Tibial artery (tissue), 4 donors: ENCODE data around the gene ANXA1.
"Not testable (repeated sequence)": the region's sequence is repeated elsewhere in the genome, so short reads cannot be mapped to it uniquely, and the experiment has no call there.

Experiments used
- DNase-seq, 2 donors: peaks; one replicate each; pipeline ENCODE4 v3.0.0-alpha.2; 2019
- H3K27ac ChIP-seq, 2 donors: fragments of 200-600 bp; sonication (generic) in 1 of 2; 1 replicate in 1 of 2; 2 replicates in 1 of 2; pipeline ENCODE4 v1.5.1; 2018 to 2019; ENCODE audit warnings: mild to moderate bottlenecking in 1 of 2
- H3K27me3 ChIP-seq, 2 donors: fragments of 200-600 bp; sonication (generic) in 1 of 2; one replicate each; pipeline versions ENCODE4 v1.5.1 to v1.6.0; 2016 to 2019
- H3K36me3 ChIP-seq, 3 donors: fragments of 200-600 bp; sonication (generic) in 2 of 3; one replicate each; pipeline ENCODE4 v1.5.1; 2016 to 2019; ENCODE audit warnings: mild to moderate bottlenecking in 2 of 3
- H3K4me1 ChIP-seq, 4 donors: fragments of 200-600 bp; sonication (generic) in 2 of 4; 1 replicate in 3 of 4; 2 replicates in 1 of 4; pipeline ENCODE4 v1.5.1; 2016 to 2019
- H3K4me3 ChIP-seq, 2 donors: fragments of 200-600 bp; sonication (generic) in 1 of 2; 1 replicate in 1 of 2; 2 replicates in 1 of 2; pipeline ENCODE4 v1.5.1; 2018 to 2019; ENCODE audit warnings: mild to moderate bottlenecking in 2 of 2
- H3K9me3 ChIP-seq, 3 donors: fragments of 200-600 bp; sonication (generic) in 1 of 3; one replicate each; pipeline ENCODE4 v1.5.1; 2016 to 2019
- intact Hi-C: fragments of 100-400 bp; cut with DNase I; formaldehyde crosslinking; loops from one replicate; pipeline ENCODE4 v1.15.0; 2023; ENCODE audit warnings: low total_unique reads
- TF ChIP-seq, protein P1 (sequence below), 2 experiments: fragments of 200-600 bp in 1 of 2; fragments of 450-650 bp in 1 of 2; IDR thresholded peaks; one replicate each; pipeline ENCODE4 v1.5.1; 2017 to 2019; ENCODE audit warnings: antibody characterized with exemption in 2 of 2, mild to moderate bottlenecking in 1 of 2, moderate library complexity in 1 of 2

ANXA1 gene, protein sequence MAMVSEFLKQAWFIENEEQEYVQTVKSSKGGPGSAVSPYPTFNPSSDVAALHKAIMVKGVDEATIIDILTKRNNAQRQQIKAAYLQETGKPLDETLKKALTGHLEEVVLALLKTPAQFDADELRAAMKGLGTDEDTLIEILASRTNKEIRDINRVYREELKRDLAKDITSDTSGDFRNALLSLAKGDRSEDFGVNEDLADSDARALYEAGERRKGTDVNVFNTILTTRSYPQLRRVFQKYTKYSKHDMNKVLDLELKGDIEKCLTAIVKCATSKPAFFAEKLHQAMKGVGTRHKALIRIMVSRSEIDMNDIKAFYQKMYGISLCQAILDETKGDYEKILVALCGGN

DNA sequence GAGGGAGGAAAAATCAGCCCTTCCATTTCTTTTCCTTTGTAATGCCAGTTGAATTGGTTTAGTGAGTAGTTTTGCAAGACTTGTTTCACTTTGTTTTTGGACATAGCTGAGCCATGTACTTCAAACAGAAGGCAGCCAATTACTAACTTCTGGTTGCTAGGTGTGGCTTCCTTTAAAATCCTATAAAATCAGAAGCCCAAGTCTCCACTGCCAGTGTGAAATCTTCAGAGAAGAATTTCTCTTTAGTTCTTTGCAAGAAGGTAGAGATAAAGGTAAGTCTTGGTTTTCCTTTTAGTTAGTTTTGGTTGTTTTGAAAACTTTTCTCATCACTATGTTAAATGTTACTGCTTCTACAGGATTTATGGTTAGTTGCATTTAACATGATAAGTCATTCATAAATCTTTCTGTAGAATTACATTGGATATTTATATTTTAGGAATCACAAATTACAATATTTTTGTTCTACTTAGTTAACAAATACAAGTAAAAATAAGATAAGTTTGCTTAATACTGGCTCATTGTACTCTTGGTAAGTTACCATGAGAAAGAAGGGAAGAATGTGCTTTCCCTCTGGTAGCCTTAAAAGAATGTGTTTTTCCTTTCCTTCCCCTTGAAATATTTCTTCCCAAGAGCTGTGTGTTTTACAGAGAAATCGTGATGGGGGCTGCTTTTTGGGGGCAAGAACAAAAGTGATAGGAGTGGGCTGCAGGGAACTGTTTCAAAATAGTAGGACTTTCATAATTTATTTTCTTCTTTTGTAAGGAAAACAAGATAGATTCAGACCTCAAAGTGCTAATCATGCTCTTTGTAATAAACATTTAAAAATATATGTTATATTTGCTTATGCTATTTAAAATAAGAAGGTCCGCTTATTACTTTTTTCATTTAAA is at the start of gene ANXA1:
Gene ANXA1 (plus strand): TSS at position 213 of the 890 bp plus-strand sequence. CDS start 6,671 bp downstream, outside the sequence.
- H3K27me3 ChIP-seq: no peaks in the 10 kb centered on the region
- peak within 1 kb of the TSS; percentile 55 to 58 for H3K4me3 ChIP-seq
- no peaks in the 10 kb centered on the region for H3K9me3 ChIP-seq
- intact Hi-C loops: no loop called here
- peak within 1 kb of the TSS; percentile 75 to 79 for H3K27ac ChIP-seq
- peaks cover 0 to 70% (median 44%) of the 10 kb centered on the region in 4 donors for H3K4me1 ChIP-seq
- TF ChIP-seq, protein P1, sequence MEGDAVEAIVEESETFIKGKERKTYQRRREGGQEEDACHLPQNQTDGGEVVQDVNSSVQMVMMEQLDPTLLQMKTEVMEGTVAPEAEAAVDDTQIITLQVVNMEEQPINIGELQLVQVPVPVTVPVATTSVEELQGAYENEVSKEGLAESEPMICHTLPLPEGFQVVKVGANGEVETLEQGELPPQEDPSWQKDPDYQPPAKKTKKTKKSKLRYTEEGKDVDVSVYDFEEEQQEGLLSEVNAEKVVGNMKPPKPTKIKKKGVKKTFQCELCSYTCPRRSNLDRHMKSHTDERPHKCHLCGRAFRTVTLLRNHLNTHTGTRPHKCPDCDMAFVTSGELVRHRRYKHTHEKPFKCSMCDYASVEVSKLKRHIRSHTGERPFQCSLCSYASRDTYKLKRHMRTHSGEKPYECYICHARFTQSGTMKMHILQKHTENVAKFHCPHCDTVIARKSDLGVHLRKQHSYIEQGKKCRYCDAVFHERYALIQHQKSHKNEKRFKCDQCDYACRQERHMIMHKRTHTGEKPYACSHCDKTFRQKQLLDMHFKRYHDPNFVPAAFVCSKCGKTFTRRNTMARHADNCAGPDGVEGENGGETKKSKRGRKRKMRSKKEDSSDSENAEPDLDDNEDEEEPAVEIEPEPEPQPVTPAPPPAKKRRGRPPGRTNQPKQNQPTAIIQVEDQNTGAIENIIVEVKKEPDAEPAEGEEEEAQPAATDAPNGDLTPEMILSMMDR (IDR thresholded peaks at IDR 0.05): no peak
- no peaks in the 10 kb centered on the region for H3K36me3 ChIP-seq
- DNase-seq: no peak

DNA sequence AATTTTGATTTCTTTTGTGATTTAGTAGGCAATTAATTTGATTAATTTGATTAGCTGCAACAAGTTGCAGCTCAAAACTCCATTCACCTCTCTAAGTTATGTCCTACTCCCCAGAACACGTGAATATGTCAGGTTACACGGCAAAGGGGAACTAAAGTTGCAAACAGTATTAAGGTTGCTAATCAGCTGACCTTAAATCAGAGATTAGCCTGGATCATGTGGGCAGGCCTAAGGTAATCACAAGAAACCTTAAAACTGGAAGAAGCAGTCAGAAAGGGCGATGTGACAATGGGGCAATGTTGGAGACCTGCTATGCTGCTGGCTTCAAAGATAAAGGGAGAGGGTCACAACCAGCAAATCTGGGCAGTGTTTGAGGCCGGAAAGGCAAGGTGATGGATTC is 47.3 kb upstream of the ANXA1 start:
- peaks cover 0 to 3% (median 0%) of the 10 kb centered on the region in 3 donors for H3K9me3 ChIP-seq

DNA sequence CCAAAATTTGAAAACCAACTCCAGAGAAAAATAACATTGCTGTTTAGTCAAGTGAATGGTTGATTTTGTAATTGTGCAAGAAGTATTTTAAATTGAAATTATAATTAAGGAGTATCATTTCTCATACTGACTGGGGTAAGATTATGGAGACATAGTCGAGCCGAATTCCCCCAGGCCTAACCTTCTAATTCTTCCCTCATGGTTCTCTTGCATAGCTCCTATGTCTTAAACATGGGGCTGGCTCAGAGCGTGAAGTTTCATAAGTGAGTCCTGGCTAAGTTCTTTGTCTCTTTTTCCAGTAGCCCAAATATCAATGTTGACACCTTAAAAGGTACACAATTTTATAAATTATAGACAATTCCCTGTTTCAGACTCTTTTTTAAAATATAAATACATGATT is 46.7 kb upstream of the ANXA1 start:
- TF ChIP-seq, protein P1 (IDR thresholded peaks at IDR 0.05): no peak
- H3K36me3 ChIP-seq: no peaks in the 10 kb centered on the region
- no peak for DNase-seq
- H3K4me3 ChIP-seq: no peak overlapping the region
- no peaks in the 10 kb centered on the region for H3K27me3 ChIP-seq
- H3K4me1 ChIP-seq: peaks cover 0 to 12% (median 0%) of the 10 kb centered on the region in 4 donors
- H3K27ac ChIP-seq: no peak overlapping the region
- intact Hi-C loops: loop anchor here (5.0 kb wide), 1 partner anchor 77 kb away; no protein-coding TSS in a partner anchor
- H3K9me3 ChIP-seq: peaks cover 0 to 3% (median 0%) of the 10 kb centered on the region in 3 donors

More for the DNA sequence above, 47.3 kb upstream of the ANXA1 start:
- no peak overlapping the region for H3K4me3 ChIP-seq
- no peak for DNase-seq
- no peaks in the 10 kb centered on the region for H3K36me3 ChIP-seq
- H3K4me1 ChIP-seq: peaks cover 0 to 12% (median 0%) of the 10 kb centered on the region in 4 donors
- H3K27me3 ChIP-seq: no peaks in the 10 kb centered on the region
- intact Hi-C loops: loop anchor here (5.0 kb wide), 1 partner anchor 78 kb away; no protein-coding TSS in a partner anchor
- TF ChIP-seq, protein P1 (IDR thresholded peaks at IDR 0.05): no peak
- no peak overlapping the region for H3K27ac ChIP-seq

DNA sequence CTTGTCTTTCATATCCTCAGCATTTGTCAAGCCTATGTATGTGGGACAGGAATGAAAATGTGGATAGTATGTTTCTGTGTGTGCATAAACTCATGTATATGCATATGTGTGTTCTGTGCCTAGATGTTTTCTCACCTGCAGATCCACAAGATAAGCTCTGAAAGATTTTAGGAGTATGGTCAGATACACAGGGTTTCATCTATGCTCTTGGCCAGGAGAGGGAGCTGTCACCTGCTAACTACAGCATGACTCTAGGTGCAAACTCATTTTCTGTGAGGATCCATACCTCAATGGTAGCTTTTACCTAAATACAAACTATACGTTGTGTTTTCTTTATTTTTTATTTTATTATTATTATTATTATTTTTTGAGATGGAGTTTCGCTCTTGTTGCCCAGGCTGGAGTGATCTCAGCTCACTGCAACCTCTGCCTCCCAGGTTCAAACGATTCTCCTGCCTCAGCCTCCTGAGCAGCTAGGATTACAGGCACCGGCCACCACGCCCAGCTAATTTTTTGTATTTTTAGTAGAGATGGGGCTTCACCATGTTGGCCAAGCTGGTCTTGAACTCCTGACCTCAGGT is 44.1 kb upstream of the ANXA1 start:
- H3K27me3 ChIP-seq, H3K4me3 ChIP-seq, H3K4me1 ChIP-seq, H3K9me3 ChIP-seq, H3K27ac ChIP-seq, intact Hi-C loops, H3K36me3 ChIP-seq: not testable (repeated sequence)
- DNase-seq: peak in 1 of 2 donors; percentile 59
- TF ChIP-seq, protein P1 (IDR thresholded peaks at IDR 0.05): peak; percentile 69 to 79

DNA sequence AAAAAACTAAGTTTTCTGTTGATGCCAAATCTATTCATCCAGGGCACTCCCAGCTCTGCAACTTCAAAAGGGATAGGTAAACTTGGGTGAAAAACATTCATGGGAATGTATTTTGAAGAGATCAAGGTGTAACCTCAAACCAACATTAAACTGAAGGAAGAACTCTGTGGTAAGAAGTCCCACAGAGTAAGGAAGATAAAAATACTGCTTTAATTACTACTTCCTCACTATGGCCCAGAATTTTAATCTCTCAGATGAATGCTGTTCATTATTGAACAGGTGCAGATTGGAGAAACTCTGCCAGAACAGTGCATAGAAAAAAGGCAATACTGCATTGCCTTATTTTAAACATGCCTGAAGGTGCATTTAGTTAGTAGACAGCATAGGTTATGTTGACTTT is 37.6 kb upstream of the ANXA1 start:
- no peak for DNase-seq
- Histone ChIP-seq H3K4me1 (no peaks in the 10 kb centered on the region), H3K27me3 (no peaks in the 10 kb centered on the region), H3K36me3 (no peaks in the 10 kb centered on the region), H3K9me3 (no peaks in the 10 kb centered on the region), H3K27ac (no peak overlapping the region), H3K4me3 (no peak overlapping the region)
- intact Hi-C loops: no loop called here
- TF ChIP-seq, protein P1 (IDR thresholded peaks at IDR 0.05): no peak
